Stimulated activated CD4-positive, alpha-beta T cell treated with anti-CD3 and anti-CD28 coated beads, TNF-alpha, amount 100 ng/mL, for 24 hours (primary cell): ENCODE results near the gene UTF1.
"Not testable (repeated sequence)": the region's sequence is repeated elsewhere in the genome, so short reads cannot be mapped to it uniquely, and the experiment has no call there.

ENCODE experiments used
- DNase-seq, 3 experiments: peaks; one replicate each; pipeline ENCODE4 v3.0.0-alpha.2; 2020; ENCODE audit warnings: low read depth in 3 of 3

The UTF1 gene

DNA sequence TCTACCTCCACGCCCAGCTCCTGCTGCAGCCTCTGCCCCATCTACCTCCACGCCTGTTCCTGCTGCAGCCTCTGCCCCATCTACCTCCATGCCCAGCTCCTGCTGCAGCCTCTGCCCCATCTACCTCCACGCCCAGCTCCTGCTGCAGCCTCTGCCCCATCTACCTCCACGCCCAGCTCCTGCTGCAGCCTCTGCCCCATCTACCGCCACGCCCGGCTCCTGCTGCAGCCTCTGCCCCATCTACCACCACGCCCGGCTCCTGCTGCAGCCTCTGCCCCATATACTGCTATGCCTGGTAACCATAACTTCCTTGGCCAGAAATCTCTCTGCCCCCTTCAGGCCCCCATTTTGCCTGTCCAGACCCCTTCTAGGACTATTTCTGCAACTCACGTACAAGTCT, 35.0 kb downstream of the UTF1 start:
- DNase-seq: not testable (repeated sequence)

DNA sequence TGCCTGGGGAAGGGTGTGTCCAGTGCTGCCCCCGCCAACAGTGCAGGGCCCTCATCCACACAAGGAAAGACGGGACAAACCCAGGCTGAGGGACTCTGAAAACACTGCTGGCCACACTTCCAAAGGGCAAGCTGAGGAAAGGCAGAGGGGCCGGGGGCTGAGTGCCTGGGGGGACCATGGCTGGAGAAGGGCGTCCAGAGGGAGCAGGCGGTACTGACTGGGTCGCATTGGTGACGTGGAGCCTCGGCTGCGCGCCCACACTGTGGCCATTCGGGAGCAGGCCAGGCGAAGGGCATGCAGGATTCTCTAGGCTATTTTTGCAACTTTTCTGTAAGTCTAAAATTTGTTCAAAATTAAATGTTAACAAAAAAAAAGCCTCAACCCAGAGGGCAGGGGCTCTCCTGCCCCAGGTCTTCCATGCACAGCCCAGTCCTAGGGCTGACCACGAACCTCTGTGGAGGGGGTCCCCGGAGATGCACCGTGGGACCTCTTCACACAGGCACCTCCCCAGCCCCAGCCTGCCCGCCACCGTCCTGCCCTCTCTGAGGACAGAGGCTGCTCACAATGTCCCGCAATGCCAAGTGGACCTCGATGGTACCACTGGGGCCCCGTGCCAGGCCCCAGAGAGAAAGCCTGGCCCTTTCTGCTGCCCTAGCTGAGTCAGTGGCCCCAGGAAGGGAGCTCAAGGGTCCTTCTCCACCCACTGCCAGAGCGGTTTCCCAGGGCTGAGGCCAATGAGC, 36.2 kb downstream of the UTF1 start:
- DNase-seq: no peak

DNA sequence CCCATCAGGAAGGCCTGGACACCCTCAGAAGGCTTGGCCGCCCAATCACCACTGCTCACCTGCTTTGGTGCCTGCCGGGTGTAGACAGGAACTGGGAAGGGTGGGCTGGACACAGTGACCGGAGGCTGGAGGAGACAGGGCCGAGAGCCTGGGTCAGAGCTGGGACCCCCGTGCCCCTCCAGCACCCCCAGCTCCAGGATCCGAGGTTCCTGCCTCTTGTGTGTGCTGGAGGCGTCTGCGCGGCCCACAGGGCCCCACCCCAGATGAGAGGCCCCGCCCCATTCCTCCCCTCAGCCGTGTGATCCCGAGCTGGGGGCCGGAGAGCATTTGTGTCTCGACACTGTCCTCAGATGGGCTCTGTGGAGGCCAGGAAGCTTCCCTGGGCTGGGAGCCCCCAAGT, 37.3 kb downstream of the UTF1 start:
- DNase-seq: no peak

DNA sequence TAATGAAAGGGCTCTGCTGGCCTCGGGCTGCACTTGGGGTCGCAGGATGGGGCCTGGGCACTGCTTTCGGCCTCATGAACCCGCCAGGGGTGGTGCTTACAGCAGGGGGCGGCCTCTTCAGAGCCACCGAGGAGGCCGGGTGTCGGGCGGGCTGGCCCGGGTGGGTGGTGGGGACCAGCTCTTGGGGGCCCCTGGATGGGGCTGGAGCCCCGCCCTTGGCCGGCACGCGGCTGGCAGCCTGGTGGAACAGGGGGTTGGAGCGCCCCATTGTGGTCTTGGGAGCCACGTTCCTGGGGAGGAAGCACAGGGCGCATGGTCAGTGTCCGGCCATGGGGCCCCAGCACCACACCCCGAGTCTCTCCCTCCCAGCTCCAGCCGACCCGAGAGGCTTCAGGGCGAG, 37.8 kb downstream of the UTF1 start:
- DNase-seq: no peak

DNA sequence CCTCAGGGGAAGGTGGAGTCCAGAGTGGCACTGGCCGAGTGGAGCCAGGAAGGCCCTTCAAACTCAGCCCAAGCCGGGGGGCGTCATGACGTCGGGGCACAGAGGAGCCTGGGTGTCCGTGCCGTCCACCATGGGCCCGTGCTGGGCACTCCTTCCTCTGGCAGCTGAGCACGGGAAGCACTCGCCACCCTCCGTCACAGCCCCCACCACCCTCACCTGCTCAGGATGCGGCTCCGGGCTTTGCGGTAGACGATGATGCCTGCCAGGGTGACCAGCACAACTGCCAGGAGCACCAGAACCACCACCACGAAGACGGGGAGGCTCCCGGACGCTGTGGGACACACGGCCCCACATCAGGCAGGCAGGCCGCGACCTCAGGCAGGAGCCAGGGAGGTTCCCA, 38.5 kb downstream of the UTF1 start:
- no peak for DNase-seq

DNA sequence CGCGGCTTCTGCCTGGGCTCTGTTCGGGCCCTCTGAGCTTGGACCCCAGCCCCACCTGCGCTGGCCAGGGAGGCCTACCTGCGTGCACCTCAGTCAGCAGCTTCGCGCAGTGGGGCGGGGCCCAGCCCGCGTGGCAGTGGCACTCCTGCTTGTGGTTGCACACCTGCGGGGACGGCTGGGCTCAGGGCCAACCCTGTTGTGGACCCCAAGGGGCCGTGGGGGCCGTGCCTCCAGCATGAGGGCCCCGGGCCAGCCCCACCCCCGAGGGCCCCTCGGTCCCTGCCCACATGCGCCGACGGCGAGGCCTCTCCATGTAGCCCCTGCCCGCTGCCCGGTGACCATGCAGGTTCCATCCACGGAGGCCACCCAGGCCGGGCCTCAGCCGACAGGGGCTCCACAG, 39.4 kb downstream of the UTF1 start:
- DNase-seq: no peak

DNA sequence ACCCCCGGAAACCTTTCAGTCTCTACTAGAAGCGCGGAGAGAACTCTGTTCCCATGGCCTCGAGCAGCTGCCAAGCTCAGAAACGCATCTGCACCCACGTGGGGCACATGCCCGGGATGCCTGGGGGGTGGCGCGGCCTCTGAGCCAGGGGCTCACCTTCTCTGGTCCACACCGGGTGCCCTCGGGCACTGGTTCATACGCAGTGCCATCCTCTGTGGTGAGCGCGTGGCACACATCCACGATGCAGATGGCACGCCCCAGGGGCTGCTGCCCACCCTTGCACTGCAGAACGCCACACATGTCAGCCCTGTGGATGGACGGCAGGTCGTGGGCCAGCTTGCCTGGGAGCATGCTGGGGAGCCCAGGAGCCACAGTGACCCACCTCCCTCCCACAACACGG, 40.2 kb downstream of the UTF1 start:
- no peak for DNase-seq

DNA sequence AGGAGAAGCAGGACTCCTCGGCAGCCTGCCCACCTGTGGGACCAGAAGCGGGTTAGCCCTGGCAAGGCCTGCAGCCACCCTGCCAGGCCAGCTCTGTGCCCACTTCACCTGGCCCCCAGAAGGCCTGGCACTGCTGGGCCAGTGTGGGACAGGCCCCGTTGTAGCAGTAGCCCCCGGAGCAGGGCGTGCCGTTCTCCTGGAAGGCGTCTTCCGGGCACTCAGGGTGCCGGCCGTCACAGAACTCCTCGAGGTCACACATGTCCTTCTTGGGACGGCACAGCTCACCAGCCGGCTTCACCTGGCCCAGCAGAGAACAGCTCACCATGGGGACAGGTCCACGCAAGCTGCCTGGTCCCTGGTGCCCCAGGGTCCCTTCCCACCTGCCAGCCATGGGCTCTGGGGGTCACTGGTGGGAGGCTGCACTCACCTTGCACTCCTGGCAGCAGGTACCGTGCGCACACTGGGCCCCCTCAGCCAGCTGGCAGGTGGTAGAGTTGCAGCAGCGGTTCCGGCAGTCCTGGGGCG, 40.8 kb downstream of the UTF1 start:
- DNase-seq: no peak

DNA sequence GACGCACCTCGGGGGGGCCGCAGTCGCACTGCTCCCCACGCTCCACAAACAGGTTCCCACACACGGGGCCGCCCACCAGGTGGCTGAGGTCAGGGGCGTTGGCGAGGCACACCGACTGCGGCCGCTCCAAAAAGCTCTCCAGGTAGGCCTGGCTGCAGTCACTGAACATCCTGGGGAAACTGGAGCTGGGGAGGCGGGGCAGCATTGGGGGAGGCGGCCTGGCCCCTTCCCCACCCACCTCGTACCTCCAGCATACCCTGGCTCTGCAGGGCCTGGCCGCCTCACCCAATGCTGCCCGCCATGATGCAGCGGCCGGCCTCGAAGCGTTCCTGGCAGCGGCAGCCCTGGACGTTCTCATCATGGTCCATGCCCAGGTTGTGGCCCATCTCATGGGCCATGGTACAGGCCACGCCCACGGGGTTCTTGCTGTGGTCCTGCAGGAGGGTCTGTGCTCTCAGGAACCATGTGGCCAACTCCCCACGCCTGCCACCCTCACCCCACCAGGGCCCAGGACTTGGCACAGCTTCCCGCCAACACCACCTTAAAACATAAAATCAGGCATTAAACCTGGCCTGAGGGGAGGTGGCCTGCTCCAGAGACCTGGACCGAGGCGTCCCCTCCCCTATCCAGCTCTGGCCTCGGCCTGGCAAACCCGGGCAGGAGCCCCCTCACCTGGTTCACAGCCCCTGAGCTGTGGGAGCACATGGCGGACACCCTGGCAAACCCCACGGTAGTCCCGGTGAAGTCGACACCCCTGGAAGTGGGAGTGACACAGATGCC, 41.7 kb downstream of the UTF1 start:
- DNase-seq: no peak

DNA sequence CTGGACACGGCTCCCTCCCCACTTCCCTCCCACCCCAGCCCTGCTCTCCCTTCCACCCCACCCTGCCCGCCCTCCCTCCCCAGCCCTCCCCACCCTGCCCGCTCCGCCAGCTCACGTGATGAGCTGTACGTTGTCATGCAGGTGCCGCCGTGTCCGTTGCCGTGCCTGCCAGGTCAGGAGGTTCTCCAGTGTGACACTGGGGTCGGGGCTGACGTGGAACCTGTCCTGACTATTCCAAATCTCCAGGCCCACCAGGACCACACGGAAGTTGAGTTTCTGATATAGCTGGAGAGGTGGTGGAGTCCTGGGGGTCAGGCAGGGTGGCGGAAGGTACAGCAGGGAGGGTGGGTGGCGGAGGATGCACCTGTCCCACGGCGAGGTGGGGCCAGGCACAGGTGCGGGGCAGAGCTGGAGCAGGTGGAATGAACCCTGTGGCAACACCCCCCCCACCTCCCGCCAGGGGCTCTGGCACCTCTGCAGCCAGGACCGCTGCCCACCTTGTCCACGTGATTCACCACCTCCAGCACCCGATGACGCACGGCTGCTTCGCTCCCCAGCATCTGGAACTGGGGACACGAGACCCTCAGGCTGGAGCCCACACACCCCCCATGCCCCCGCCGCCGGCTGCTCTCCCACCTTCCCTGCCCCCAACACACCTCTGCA, 42.4 kb downstream of the UTF1 start:
- DNase-seq: no peak

DNA sequence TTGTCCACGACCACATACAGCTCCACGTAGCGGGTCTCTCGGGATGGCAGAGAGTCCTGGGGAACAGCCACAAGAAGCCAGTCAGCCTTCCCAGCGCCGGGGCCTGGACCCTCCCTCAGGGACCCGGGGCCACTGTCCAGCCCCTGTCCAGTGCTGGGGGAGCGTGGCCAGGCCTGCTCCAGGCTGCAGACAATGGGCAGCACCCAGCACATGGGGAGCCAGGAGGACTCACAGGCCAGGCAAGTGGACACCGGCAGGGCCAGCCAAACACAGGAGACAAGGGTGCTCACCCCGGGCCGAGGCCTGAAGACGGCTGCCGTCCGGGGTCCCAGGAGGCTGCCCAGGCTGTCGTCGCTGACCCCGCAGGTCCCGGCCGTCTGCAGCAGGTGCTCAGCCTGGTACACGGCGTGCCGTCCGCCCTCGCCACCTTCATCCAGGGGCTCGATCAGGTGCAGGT, 43.0 kb downstream of the UTF1 start:
- DNase-seq: no peak

DNA sequence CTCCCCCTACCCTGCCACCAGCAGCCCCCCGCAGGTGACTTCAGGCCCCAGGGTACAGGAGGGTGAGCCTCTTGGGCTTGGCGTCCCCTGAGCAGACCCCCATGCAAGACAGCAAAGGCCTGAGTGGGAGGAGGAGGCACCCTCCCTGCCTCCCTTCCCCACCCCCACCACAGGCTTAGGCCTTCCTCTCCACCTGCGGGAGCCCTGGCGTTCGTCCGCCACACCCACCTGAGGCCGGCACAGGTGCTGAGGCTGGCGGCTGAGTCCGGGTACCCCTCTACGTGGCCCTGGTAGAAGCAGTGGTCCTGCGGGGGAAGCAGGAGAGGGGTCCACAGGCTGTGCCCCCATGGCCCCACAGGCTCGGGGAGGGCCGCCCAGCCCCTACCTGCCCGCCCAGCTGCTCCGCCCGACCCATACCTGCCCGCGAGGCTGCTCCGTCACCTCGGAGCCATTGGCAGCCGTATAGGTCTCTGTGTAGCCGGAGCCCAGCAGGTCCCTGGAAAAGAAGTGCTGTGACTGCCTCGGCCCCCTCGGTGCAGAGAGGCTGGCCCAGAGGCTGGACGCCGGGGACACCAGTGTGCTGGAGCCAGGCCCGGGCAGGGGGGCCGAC, 43.6 kb downstream of the UTF1 start:
- DNase-seq: no peak

DNA sequence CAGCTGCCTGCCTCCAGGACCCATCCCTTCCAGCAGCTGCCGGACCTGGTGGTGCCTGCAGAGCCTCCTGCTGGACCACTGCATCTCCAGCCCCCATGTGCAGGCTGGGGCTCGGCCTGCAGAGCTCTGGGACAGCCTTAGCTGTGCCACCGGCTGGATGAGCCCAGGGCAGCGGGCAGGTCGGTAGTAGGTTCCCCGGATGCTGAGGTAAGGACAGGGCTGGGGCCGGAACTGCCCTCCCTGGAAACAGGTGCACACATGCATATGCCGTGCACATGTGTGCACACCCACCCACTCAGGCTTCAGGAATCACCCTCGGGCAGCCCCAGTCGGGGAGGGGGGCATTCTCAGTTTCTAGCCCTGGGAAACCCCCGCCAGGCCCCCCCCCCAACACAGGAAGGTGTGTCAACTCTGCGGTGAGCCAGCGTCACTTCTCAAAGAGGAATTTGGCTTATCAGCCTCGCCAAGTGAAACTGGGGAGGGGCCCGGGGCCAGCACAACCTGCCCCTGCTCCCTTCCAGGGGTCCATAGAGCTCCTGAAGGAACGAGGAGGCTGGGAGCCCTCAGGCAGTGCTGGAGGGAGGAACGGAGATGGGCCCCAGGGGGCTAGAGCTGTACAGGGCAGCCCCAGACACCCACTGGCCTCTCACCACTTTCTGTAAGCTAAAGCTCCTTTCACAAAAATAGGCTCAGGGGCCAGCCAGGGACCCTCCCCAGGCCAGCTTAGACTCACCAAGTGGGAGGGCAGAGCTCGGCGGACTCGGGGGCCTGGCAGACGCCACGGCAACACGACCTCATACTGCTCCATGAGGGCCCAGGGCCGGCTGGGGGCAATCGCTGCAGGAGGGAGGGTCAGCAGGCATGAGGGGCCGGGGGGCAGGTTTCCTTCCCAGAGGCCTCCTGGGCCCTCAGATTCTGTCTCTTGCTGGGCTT, 45.0 kb downstream of the UTF1 start:
- DNase-seq: peak; percentile 74 to 89 (median 76)

DNA sequence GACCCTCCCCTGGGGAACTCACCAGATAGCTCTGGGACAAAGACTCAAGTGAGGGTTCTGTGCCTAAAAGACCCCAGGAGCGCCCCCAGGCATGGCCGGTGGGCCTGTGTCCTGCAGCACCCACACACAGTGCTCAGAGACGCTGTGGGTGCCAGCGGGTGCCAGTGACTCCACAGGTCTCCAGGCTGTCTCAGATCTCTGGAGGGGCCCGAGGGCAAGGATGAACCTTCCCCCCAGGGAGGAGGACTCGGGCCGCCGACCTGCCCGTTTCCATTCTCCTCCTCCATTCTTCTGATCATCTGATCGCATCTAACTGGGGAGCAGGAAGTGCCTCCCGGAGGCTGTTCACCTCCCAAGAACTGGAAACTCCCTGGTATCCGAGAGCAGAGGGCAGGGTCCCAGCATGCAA, 45.7 kb downstream of the UTF1 start:
- DNase-seq: peak in 1 of 3 experiments; percentile 47

DNA sequence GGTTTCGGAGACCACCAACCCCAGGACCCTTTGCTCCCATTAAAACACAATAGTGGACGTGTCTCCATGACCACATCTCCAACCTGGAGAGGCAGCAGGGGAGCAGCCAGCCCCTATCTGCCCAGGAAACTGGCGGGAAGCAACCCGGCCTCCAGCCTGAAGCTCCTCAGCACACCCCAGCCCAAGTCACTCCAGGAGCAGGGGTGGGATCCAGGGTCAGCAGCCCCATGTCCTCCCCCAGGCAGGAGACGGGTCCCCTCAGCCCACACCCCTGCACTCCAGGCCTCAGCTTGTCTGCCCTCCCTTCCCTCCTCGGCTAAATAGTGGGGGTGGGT, 46.0 kb downstream of the UTF1 start:
- DNase-seq: no peak

DNA sequence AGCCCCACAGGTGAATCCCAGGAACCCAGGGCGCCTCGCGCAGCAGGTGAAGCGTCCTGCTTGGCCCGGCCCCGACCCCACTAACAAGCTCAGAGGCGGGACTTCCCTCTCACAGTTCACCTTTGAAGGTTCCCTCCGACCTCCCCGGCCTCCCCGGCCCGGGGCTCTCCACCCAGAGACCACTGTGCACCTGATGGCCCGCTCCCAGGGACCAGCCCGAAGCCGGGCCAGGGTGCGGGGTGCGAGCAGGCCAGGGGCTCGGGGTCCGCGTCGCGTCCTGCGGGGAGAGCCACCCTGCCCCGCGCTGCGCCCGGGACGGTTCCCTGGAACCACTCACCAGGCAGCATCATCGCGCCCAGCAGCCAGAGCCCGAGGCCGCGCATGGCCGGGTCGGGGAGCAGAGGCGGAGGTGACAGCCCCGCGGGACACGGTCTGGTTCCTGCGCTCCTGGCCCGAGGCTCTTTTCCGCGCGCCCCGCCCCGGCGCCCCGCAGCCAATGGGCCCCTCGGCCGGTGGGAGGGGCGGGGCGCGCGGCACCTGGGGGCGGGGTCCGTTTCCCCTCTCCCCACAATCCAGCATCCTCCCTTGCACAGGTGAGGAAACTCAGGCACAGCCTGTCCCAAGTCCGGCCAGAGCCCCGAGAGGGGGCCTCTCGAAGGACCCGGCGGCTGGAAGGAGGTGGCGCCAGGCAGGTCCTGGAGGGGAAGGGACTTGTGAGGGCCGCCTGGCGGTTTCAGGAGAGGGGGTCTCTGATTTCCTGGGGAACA, 46.6 kb downstream of the UTF1 start, which contains the start of gene ADAM8:
ADAM8 (minus strand) TSS at position 434 of the 767 bp plus-strand sequence; CDS start at position 383, 51 bp downstream.
- DNase-seq: peak in 1 of 3 experiments; percentile 80

DNA sequence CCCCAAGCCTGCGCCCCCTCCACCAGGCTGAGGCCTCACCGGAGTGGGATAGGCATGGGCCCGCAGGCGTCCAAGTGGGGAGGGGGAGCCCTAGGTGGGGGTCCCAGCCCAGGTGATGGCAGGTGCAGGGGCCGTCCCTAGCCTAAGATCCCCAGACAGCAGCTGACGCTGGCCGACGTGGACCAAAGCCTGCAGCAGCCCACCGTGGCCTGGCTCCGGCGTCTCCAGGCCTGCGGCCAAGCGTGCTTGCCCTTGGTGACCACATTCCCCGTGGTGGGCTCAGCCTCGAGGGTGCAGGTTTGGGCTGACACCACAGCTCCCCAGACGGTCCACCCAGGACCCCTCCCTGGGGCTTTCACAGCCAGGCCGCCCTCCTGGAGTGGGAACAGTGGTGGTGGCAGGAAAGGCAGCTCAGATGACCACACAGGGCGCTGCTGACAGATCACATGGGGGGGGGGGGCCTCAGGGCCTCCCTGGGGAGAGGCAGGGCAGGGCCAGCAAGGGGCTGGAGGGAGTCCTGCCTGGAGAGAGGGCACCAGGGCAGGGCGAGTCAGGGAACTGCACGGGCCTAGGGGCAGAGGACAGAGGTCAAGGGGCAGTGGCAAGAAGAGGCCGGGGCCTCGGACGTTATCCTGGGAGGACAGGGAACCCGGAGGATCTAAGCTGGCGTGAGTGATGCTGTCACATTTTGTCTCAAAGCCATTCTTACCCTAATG, 47.4 kb downstream of the UTF1 start:
- no peak for DNase-seq

DNA sequence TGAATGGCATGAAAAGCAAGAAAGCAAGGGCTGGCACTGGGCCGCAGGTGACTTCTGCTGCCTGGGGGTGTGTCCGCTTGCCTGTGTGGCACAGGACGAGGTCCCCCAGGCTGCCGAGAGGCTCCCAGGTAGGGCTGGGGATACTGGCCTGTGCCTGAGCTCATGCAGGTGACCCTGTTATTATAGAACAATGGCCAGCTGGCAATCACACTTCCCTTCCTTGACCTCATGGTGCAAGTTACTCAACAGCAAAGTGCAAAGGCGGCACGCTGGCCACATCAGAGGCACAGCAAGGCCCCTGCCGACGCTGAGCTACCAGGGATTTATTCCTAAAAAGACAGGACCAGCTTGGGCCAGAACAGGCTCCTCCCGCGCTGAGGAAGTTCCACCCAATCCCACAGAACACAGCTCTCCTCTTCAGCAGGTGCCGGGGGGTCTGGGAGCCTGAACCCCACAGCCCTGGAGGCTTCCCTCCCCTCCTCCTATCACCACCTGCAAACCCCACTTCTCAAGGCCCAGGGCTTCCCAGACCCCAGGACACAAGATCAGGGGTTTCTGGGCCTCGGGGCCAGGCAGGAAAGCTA, 48.1 kb downstream of the UTF1 start:
- DNase-seq: no peak
